ENCODE measurements around the gene RACK1. TPM values are rescaled to one million over a fixed set of nuclear protein-coding genes. Genes with fewer than 3 reads are reported as not detected.

The RACK1 gene
- total and polyA plus RNA-seq, 2 donors (not counting 3 experiments of a cell fraction or from before 2014, with no cell fraction given), result 1,910 to 5,629 TPM

DNA sequence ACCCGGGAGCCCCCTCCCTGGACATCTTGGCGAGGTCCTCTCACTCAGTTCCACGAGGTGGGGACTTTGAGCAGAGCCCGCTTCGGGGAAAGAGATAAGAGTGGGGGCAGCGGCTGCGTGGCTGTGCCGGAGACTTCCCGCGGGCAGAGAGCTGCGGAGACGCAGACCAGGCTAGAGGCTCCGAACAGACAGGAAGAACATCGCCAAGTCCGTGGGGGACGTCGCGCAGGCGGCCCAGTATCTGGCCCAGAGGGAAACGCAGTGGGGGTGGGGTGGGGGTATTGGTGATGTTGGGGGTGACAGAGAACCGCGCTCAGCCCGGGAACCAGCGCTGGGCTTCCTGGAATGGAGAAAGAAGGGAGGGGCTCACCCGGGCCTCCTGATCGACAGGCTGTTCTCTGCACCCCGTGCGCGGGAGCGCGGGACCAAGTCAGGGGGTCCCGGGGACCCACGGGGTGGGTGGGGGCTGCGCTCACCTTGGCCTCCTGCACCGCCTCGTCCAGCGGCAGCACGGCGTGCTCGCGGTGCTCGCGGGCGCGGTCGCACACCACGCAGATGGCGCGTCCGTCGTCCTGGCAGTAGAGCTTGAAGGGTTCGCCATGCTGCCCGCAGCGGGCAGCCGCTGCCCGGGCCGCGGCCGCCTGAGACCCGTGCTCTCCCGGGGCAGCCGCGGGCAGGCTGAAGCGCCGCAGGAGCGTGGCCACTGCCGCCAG is 39.4 kb downstream of the RACK1 start:
- Histone ChIP-seq H3K4me3 (replicated peaks in 1 of 3; ENCODE audit: insufficient read depth in 1 of 3, low read depth in 1 of 3, low read length in 3 of 3) (peak overlapping the region; percentile 36 to 50 (median 46)), H3K9me3 (replicated peaks; ENCODE audit: control insufficient read depth, insufficient read depth, low read length) (no peaks in the 10 kb centered on the region), H4K20me1 (replicated peaks; ENCODE audit: control insufficient read depth, extremely low read depth, insufficient read depth, low read length) (no peaks in the 10 kb centered on the region), H2AFZ (ENCODE audit: low read depth, low read length) (peak overlapping the region; percentile 87), H3K9me1 (replicated peaks; ENCODE audit: control insufficient read depth, extremely low read depth, insufficient read depth, low read length) (no peaks in the 10 kb centered on the region), H3K4me2 (ENCODE audit: insufficient read depth, low read length) (peak overlapping the region; percentile 51), H3K27ac (ENCODE audit: insufficient read depth, low read depth, low read length) (no peak overlapping the region), H3K27me3 (ENCODE audit: control insufficient read depth in 2 of 2, insufficient read depth in 2 of 2, low read length in 2 of 2) (peaks cover 0 to 2% of the 10 kb centered on the region in 2 experiments), H3K9ac (replicated peaks; ENCODE audit: extremely low read depth, insufficient read depth, low read length) (no peak overlapping the region), H3K4me1 (ENCODE audit: control insufficient read depth, extremely low read depth, insufficient read depth, low read length) (peaks cover 12% of the 10 kb centered on the region), H3K36me3 (ENCODE audit: control insufficient read depth in 2 of 2, extremely low read depth in 1 of 2, insufficient read depth in 2 of 2, low read length in 2 of 2) (no peaks in the 10 kb centered on the region), H3K79me2 (ENCODE audit: control insufficient read depth, insufficient read depth, low read length) (no peaks in the 10 kb centered on the region)
- TF ChIP-seq POLR2A (IDR thresholded peaks at IDR 0.05; ENCODE audit: low read depth, low read length) (no peak), EZH2 (IDR thresholded peaks at IDR 0.05; ENCODE audit: borderline replicate concordance, low read depth, low read length, severe bottlenecking) (no peak), MYC (IDR thresholded peaks at IDR 0.05; ENCODE audit: low read depth, low read length) (no peak), JUN (IDR thresholded peaks at IDR 0.05; ENCODE audit: borderline replicate concordance, insufficient read depth, insufficient read length, low read depth) (no peak), POLR2AphosphoS5 (IDR thresholded peaks at IDR 0.05; ENCODE audit: insufficient read depth, low read depth, low read length) (no peak), GATA2 (IDR thresholded peaks at IDR 0.05; ENCODE audit: insufficient read depth, insufficient read length, low read depth, low read length) (no peak), FOS (IDR thresholded peaks at IDR 0.05; ENCODE audit: borderline replicate concordance, insufficient read depth, low read length) (no peak)
- TF ChIP-seq, protein P1, sequence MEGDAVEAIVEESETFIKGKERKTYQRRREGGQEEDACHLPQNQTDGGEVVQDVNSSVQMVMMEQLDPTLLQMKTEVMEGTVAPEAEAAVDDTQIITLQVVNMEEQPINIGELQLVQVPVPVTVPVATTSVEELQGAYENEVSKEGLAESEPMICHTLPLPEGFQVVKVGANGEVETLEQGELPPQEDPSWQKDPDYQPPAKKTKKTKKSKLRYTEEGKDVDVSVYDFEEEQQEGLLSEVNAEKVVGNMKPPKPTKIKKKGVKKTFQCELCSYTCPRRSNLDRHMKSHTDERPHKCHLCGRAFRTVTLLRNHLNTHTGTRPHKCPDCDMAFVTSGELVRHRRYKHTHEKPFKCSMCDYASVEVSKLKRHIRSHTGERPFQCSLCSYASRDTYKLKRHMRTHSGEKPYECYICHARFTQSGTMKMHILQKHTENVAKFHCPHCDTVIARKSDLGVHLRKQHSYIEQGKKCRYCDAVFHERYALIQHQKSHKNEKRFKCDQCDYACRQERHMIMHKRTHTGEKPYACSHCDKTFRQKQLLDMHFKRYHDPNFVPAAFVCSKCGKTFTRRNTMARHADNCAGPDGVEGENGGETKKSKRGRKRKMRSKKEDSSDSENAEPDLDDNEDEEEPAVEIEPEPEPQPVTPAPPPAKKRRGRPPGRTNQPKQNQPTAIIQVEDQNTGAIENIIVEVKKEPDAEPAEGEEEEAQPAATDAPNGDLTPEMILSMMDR (IDR thresholded peaks at IDR 0.05; ENCODE audit: extremely low read depth in 1 of 2, insufficient read depth in 1 of 2, low read depth in 1 of 2, low read length in 2 of 2), result no peak
- TF ChIP-seq, protein P2, sequence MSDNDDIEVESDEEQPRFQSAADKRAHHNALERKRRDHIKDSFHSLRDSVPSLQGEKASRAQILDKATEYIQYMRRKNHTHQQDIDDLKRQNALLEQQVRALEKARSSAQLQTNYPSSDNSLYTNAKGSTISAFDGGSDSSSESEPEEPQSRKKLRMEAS (IDR thresholded peaks at IDR 0.05; ENCODE audit: insufficient read depth, insufficient read length), result no peak
- intact Hi-C loops (cut with micrococcal nuclease) (loop anchor here (10.0 kb wide), 1 partner anchor 1649 kb away; the partner anchor contains the start of gene RUFY1), dilution Hi-C loops (cut with MboI; ENCODE audit: extremely low pct_ligation_motif_present, low sequenced_read_pairs) (no loop called here)
- no TSS peak for BruUV-seq (replicated peaks)
- ChIA-PET POLR2A (interaction anchor here (0.9 to 2.1 kb wide), 3 partner anchors 13 to 19 kb away, joined by 5 to 11 read pairs (median 6); partner anchors contain the start of gene TRIM41), CTCF (interaction anchor here (0.9 to 8.0 kb wide), 3 partner anchors 13 to 20 kb away, joined by 3 to 95 read pairs (median 13); no protein-coding TSS in a partner anchor)
- FAIRE-seq (peak; percentile 26), DNase-seq (ENCODE audit: low read depth, low spot score) (peak; percentile 60)

Data from endothelial cell of umbilical vein (primary cell).